Choroid plexus epithelial cell (primary cell): ENCODE data around the gene C10orf71.

ENCODE experiments used
- DNase-seq: peaks from one replicate; pipeline ENCODE4 v3.0.0-alpha.2; 2010; ENCODE audit warnings: low read depth
- H3K4me3 ChIP-seq: 2 replicates; pipeline ENCODE4 v1.5.1; 2011; ENCODE audit warnings: low read depth, mild to moderate bottlenecking, control low read depth, low read length, moderate library complexity
- TF ChIP-seq, protein P1 (sequence below): conservative IDR thresholded peaks from 2 replicates; pipeline ENCODE4 v1.5.1; 2011; ENCODE audit warnings: low read depth, mild to moderate bottlenecking, control low read depth, inconsistent platforms, low read length, moderate library complexity

Gene C10orf71

DNA sequence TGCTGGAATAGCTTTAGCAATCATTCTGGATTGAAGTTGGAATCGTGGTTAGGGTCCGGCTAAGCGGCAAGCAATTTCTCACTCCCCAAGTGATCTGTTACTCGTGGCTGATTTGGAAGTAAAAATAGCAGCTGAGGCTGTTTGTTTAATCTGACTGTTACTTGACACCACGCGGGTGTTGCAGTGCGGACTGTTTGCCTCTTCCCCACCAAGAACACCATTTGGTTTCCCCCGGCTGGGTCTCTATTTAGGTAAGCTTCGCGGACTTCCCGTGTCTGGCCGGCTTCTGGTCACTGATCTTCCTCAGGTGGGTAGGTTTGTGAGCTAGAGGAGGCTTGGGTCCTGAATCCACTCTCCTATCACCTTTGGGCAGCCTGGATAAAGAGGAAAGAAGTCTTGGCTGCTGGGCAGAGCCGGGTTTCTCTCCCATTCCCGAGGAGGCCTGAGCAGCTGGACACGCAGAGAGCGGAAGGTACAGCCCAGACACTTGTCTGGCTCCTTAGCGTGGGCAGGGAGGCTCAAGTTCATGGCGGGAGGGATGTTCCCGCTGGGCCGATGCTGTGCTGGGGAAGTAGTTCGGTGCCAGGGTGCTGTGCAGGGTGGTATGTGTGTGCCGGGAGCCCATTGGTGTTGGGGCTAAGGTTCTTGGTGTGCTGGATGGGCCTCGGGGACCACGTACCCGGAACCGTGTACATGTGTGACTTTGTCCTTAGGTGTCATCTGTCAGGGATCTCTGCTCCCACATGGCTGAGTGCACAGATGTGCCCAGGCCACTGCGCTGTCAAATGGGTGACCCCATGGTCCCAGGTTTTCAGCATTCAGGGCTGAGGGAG, at the start of gene C10orf71:
TSS of gene C10orf71 (plus strand) at position 188 of the 833 bp plus-strand sequence. CDS start 23,376 bp downstream, outside the sequence.
- H3K4me3 ChIP-seq: no peak within 1 kb of the TSS
- TF ChIP-seq, protein P1, sequence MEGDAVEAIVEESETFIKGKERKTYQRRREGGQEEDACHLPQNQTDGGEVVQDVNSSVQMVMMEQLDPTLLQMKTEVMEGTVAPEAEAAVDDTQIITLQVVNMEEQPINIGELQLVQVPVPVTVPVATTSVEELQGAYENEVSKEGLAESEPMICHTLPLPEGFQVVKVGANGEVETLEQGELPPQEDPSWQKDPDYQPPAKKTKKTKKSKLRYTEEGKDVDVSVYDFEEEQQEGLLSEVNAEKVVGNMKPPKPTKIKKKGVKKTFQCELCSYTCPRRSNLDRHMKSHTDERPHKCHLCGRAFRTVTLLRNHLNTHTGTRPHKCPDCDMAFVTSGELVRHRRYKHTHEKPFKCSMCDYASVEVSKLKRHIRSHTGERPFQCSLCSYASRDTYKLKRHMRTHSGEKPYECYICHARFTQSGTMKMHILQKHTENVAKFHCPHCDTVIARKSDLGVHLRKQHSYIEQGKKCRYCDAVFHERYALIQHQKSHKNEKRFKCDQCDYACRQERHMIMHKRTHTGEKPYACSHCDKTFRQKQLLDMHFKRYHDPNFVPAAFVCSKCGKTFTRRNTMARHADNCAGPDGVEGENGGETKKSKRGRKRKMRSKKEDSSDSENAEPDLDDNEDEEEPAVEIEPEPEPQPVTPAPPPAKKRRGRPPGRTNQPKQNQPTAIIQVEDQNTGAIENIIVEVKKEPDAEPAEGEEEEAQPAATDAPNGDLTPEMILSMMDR: no peak
- DNase-seq: peak; percentile 48

- TF ChIP-seq, protein P1: no peak
- no peak for DNase-seq
Observed at GRCh38 chr10:49252313-49253034, 46.5 kb upstream of the C10orf71 start.

GRCh38 chr10:49253340-49253906, 45.5 kb upstream of the C10orf71 start:
- DNase-seq: no peak
- TF ChIP-seq, protein P1: no peak
- H3K4me3 ChIP-seq: no peak overlapping the region

More at GRCh38 chr10:49252313-49253034, 46.5 kb upstream of the C10orf71 start:
- H3K4me3 ChIP-seq: no peak overlapping the region

GRCh38 chr10:49254150-49254549, 44.8 kb upstream of the C10orf71 start:
- no peak overlapping the region for H3K4me3 ChIP-seq
- TF ChIP-seq, protein P1: no peak
- DNase-seq: no peak

DNA sequence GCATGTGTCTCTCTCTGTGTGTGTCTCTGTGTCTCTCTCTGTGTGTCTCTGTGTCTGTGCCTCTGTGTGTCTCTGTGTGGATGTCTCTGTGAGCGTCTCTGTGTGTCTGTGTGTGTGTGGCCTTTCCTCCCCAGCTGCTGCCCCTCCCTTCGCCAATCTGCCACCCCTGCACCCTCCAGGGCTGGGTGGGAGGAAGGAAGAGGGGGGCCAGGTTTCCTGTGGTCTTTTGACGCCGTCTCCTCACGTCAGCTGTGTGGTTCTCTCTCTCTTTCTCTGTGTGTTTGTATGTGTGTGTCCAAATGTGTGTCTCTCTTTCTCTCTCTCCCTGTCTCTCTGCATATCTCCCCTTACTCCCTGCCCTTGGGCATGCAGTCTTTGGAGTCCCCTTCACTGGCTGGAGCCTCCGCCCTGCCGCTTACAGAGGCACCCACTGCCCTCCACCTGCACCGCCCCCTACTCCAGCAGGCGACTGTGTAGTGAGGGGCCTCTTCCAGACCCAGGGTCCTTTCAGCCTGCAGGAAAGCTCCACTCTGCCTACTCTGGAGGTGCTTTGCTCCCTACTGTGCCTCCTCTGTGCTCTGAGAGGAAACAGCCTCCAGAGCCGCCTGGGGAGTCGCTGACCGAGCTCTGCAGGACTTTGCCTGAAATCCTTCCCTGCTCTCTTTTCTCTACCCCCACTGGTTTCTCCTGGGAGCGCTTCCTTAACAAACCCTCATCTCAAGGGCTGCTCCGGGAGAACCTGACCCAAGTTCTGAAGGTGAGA, 44.2 kb upstream of the C10orf71 start:
- no peak overlapping the region for H3K4me3 ChIP-seq
- TF ChIP-seq, protein P1: no peak
- DNase-seq: no peak

- no peak overlapping the region for H3K4me3 ChIP-seq
- TF ChIP-seq, protein P1: no peak
- no peak for DNase-seq
Observed at GRCh38 chr10:49255883-49256282, 43.1 kb upstream of the C10orf71 start.
